H9 (cell line): ENCODE results near the gene PDGFB. TPM values are rescaled to one million over a fixed set of nuclear protein-coding genes. Genes with fewer than 3 reads are reported as not detected.

Source experiments
- DNase-seq: peaks from one replicate; pipeline ENCODE4 v3.0.0-alpha.2; 2017
- H2AFZ ChIP-seq: one replicate; pipeline ENCODE4 v1.6.1; 2013; ENCODE audit warnings: mild to moderate bottlenecking, low read length, control low read depth, moderate library complexity
- H2AK5ac ChIP-seq: 2 replicates; pipeline ENCODE4 v1.6.1; 2013; ENCODE audit warnings: low read length, control low read depth, mixed read lengths; ENCODE audit not compliant: insufficient read length
- H2BK120ac ChIP-seq: one replicate; pipeline ENCODE4 v1.6.1; 2013; ENCODE audit warnings: low read depth, mild to moderate bottlenecking, low read length, control low read depth, inconsistent platforms; ENCODE audit not compliant: poor library complexity, severe bottlenecking
- H2BK12ac ChIP-seq: 2 replicates; pipeline ENCODE4 v1.6.1; 2013; ENCODE audit warnings: low read length, control low read depth, mixed read lengths, low read depth; ENCODE audit not compliant: insufficient read length
- H2BK15ac ChIP-seq: 2 replicates; pipeline ENCODE4 v1.6.1; 2013; ENCODE audit warnings: low read depth, low read length, control low read depth
- H2BK20ac ChIP-seq: one replicate; pipeline ENCODE4 v1.6.1; 2013; ENCODE audit warnings: low read depth, mild to moderate bottlenecking, low read length, control low read depth, inconsistent platforms; ENCODE audit not compliant: poor library complexity, severe bottlenecking
- H2BK5ac ChIP-seq: 2 replicates; pipeline ENCODE4 v1.6.1; 2013; ENCODE audit warnings: low read length, control low read depth, mixed read lengths; ENCODE audit not compliant: insufficient read length
- H3K14ac ChIP-seq: 2 replicates; pipeline ENCODE4 v1.6.1; 2013; ENCODE audit warnings: low read length, control low read depth; ENCODE audit not compliant: insufficient read depth
- H3K18ac ChIP-seq: 2 replicates; pipeline ENCODE4 v1.6.1; 2013; ENCODE audit warnings: low read depth, mild to moderate bottlenecking, mixed read lengths, low read length, control low read depth; ENCODE audit not compliant: insufficient read length
- H3K23ac ChIP-seq: 2 replicates; pipeline ENCODE4 v1.6.1; 2013; ENCODE audit warnings: low read length, control low read depth, mixed read lengths, low read depth; ENCODE audit not compliant: insufficient read length
- H3K23me2 ChIP-seq: 2 replicates; pipeline ENCODE4 v1.6.1; 2013; ENCODE audit warnings: low read depth, mild to moderate bottlenecking, mixed read lengths, low read length, control low read depth; ENCODE audit not compliant: insufficient read length, poor library complexity, severe bottlenecking
- H3K27ac ChIP-seq: 2 replicates; pipeline ENCODE4 v1.5.1; 2013; ENCODE audit warnings: low read length, control low read depth, mixed read lengths, low read depth; ENCODE audit not compliant: insufficient read length
- H3K27me3 ChIP-seq: 2 replicates; pipeline ENCODE4 v1.6.1; 2013; ENCODE audit warnings: low read length, control low read depth, inconsistent platforms; ENCODE audit not compliant: insufficient read depth
- H3K4ac ChIP-seq: 2 replicates; pipeline ENCODE4 v1.6.1; 2013; ENCODE audit warnings: low read depth, mild to moderate bottlenecking, control low read depth, inconsistent platforms, low read length, moderate library complexity
- H3K4me1 ChIP-seq: 2 replicates; pipeline ENCODE4 v1.6.1; 2013; ENCODE audit warnings: low read length, control low read depth, inconsistent platforms; ENCODE audit not compliant: insufficient read depth
- H3K4me2 ChIP-seq: 2 replicates; pipeline ENCODE4 v1.6.1; 2013; ENCODE audit warnings: low read length, control low read depth, mixed read lengths; ENCODE audit not compliant: insufficient read length, insufficient read depth
- H3K56ac ChIP-seq: 2 replicates; pipeline ENCODE4 v1.6.1; 2013; ENCODE audit warnings: low read depth, mild to moderate bottlenecking, mixed read lengths, low read length, control low read depth; ENCODE audit not compliant: insufficient read length
- H3K79me1 ChIP-seq: 2 replicates; pipeline ENCODE4 v1.6.1; 2013; ENCODE audit warnings: low read depth, mild to moderate bottlenecking, moderate library complexity, low read length, control low read depth, inconsistent platforms; ENCODE audit not compliant: insufficient read depth, poor library complexity, severe bottlenecking
- H3K79me2 ChIP-seq: 2 replicates; pipeline ENCODE4 v1.6.1; 2013; ENCODE audit warnings: low read length, control low read depth, inconsistent platforms; ENCODE audit not compliant: insufficient read depth
- H3K9ac ChIP-seq: 2 replicates; pipeline ENCODE4 v1.6.1; 2013; ENCODE audit warnings: low read length, control low read depth, mixed read lengths; ENCODE audit not compliant: insufficient read length; ENCODE audit errors: extremely low read depth
- H3K9me3 ChIP-seq: one replicate; pipeline ENCODE4 v1.6.1; 2013; ENCODE audit warnings: low read depth, low read length, inconsistent platforms; ENCODE audit not compliant: control insufficient read depth
- H3T11ph ChIP-seq: one replicate; pipeline ENCODE4 v1.6.1; 2013; ENCODE audit warnings: mild to moderate bottlenecking, low read length, control low read depth, inconsistent platforms
- H4K20me1 ChIP-seq: one replicate; pipeline ENCODE4 v1.6.1; 2013; ENCODE audit not compliant: control insufficient read depth, insufficient read length, insufficient read depth
- H4K5ac ChIP-seq: 2 replicates; pipeline ENCODE4 v1.6.1; 2013; ENCODE audit warnings: low read depth, mild to moderate bottlenecking, mixed read lengths, low read length, control low read depth; ENCODE audit not compliant: insufficient read length
- H4K8ac ChIP-seq: replicated peaks from 2 replicates; pipeline ENCODE4 v1.6.1; 2013; ENCODE audit warnings: low read length, control low read depth, mixed read lengths, low read depth; ENCODE audit not compliant: insufficient read length
- H4K91ac ChIP-seq: 2 replicates; pipeline ENCODE4 v1.6.1; 2013; ENCODE audit warnings: low read depth, mild to moderate bottlenecking, moderate library complexity, mixed read lengths, low read length, control low read depth; ENCODE audit not compliant: insufficient read length
- H3K27ac Mint-ChIP-seq, 3 experiments: 2 replicates in 2 of 3; 3 replicates in 1 of 3; pipeline ENCODE4 v1.8.0; 2020 to 2021; ENCODE audit warnings: mixed read lengths in 3 of 3, mild to moderate bottlenecking in 1 of 3, moderate library complexity in 1 of 3
- H3K27me3 Mint-ChIP-seq: 2 replicates; pipeline ENCODE4 v1.8.0; 2021; ENCODE audit warnings: low read depth, mild to moderate bottlenecking, moderate library complexity, mixed read lengths
- H3K36me3 Mint-ChIP-seq, 3 experiments: 2 replicates in 2 of 3; 3 replicates in 1 of 3; pipeline ENCODE4 v1.8.0; 2020 to 2021; ENCODE audit warnings: low read depth in 3 of 3, mixed read lengths in 3 of 3; ENCODE audit not compliant: insufficient read depth in 1 of 3
- H3K4me1 Mint-ChIP-seq, 2 experiments: 2 replicates each; pipeline ENCODE4 v1.8.0; 2020; ENCODE audit warnings: mixed read lengths in 2 of 2
- H3K4me3 Mint-ChIP-seq, 2 experiments: 2 replicates in 1 of 2; 3 replicates in 1 of 2; pipeline ENCODE4 v1.8.0; 2020 to 2021; ENCODE audit warnings: mild to moderate bottlenecking in 2 of 2, mixed read lengths in 2 of 2, moderate library complexity in 1 of 2
- H3K9me3 Mint-ChIP-seq, 2 experiments: 2 replicates in 1 of 2; 3 replicates in 1 of 2; pipeline ENCODE4 v1.8.0; 2020; ENCODE audit warnings: mild to moderate bottlenecking in 2 of 2, mixed read lengths in 2 of 2, moderate library complexity in 1 of 2
- CTCF ChIP-seq: fragments of 200-600 bp; sonication (generic); conservative IDR thresholded peaks from 3 replicates; pipeline ENCODE4 v1.8.0; 2021; ENCODE audit warnings: antibody characterized with exemption, mild to moderate bottlenecking
- WGBS: extraction: QIAGEN DNeasy Blood & Tissue Kit; methylation state at CpG from one replicate; pipeline ENCODE4 v1.1.7; 2013; ENCODE audit warnings: missing lambda C conversion rate, low lambda C conversion rate, mixed read lengths; ENCODE audit not compliant: insufficient read length; ENCODE audit errors: extremely low coverage; 5-methylcytosine and 5-hydroxymethylcytosine counted together
- total RNA-seq: library from RNA; stranded (reverse); gene quantifications from 2 replicates; pipeline ENCODE4 v1.2.1, GENCODE V29; 2021

Gene PDGFB
- total RNA-seq, 1 experiment from 2014 or later, result 6.1 TPM

- WGBS, result no CpG with 5 or more reads among the region's 12 CpGs
- no peak overlapping the region for H3K27ac ChIP-seq
- H3K27me3 ChIP-seq, result peaks cover 19% of the 10 kb centered on the region
Measured at GRCh38 chr22:39249086-39249704, 4.4 kb upstream of the PDGFB start.

More at GRCh38 chr22:39249086-39249704, 4.4 kb upstream of the PDGFB start:
- no peaks in the 10 kb centered on the region for H3K79me1 ChIP-seq
- peaks cover 1% of the 10 kb centered on the region for H3K23me2 ChIP-seq
- H3T11ph ChIP-seq, result no peak overlapping the region
- Mint-ChIP-seq H3K27ac (no peak overlapping the region), H3K36me3 (no peaks in the 10 kb centered on the region), H3K4me3 (no peak overlapping the region), H3K27me3 (peaks cover 85% of the 10 kb centered on the region), H3K9me3 (no peaks in the 10 kb centered on the region; a peak in 1 of 5 replicates), H3K4me1 (peaks cover 10 to 35% of the 10 kb centered on the region in 2 experiments)
- no peak overlapping the region for H4K8ac ChIP-seq
- H3K4ac ChIP-seq, result no peak overlapping the region
- no peak overlapping the region for H2BK12ac ChIP-seq
- H2AFZ ChIP-seq, result no peak overlapping the region
- H4K5ac ChIP-seq, result no peak overlapping the region
- H3K9me3 ChIP-seq, result no peaks in the 10 kb centered on the region
- no peak overlapping the region for H2BK120ac ChIP-seq
- no peak overlapping the region for H2AK5ac ChIP-seq
- H3K23ac ChIP-seq, result no peak overlapping the region
- no peak overlapping the region for H2BK20ac ChIP-seq
- H2BK15ac ChIP-seq, result no peak overlapping the region
- no peaks in the 10 kb centered on the region for H4K20me1 ChIP-seq
- no peak overlapping the region for H3K18ac ChIP-seq
- H3K56ac ChIP-seq, result no peak overlapping the region
- no peak for TF ChIP-seq CTCF
- no peak for DNase-seq
- no peak overlapping the region for H3K9ac ChIP-seq
- H2BK5ac ChIP-seq, result no peak overlapping the region
- H3K4me2 ChIP-seq, result no peak overlapping the region
- H3K4me1 ChIP-seq, result peaks cover 2% of the 10 kb centered on the region; the same call in 1 of the 2 replicates
- H3K79me2 ChIP-seq, result no peaks in the 10 kb centered on the region
- no peak overlapping the region for H4K91ac ChIP-seq
- no peak overlapping the region for H3K14ac ChIP-seq
